HPDE6-E6E7 (cell line): Measurements from ENCODE around the gene PRICKLE2.

Source experiments
- DNase-seq: peaks from one replicate; pipeline ENCODE4 v3.0.0; 2011; ENCODE audit warnings: missing footprints; ENCODE audit errors: extremely low spot score

The PRICKLE2 gene

GRCh38 chr3:64221571-64222257 lies 3.6 kb downstream of the PRICKLE2 start:
- DNase-seq = no peak

DNA sequence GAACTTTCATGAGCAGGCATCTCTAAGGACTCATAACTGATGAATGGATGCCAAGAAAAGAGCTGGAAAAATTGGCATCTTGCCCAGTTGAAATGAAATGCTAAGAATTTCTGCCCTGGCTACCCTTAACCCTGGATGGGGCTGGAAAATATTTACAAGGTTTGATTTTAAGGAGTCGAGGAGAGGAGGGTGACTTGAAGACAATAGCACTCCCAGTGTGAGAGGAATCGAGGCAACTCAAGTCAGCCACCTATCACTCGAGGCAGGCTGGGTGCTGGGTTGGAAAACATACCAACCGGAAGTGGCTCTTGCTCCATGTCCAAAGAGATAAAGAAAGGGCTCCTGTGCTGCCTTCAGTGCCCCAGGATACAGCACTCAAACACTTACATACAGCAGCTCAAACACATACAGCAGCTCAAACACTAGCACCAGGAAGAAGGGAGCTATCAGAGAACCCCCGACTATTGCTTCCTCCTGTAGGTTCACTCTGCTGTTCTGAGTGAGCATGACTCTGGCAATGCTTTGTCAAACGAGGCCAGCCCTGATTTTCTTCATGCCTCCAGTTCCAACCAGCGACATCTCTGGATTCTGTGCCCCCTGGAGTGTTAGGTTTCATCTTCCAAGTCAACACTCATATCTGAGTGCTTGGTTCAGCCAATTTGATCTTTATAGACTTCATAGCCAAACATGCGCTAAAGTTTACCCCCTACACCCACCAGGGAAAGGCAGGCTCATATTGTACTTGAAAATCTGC lies 4.9 kb downstream of the PRICKLE2 start:
- no peak for DNase-seq

GRCh38 chr3:64218746-64219145 lies 6.5 kb downstream of the PRICKLE2 start:
- no peak for DNase-seq

- no peak for DNase-seq
Observed at GRCh38 chr3:64218329-64218728, 6.9 kb downstream of the PRICKLE2 start.

DNA sequence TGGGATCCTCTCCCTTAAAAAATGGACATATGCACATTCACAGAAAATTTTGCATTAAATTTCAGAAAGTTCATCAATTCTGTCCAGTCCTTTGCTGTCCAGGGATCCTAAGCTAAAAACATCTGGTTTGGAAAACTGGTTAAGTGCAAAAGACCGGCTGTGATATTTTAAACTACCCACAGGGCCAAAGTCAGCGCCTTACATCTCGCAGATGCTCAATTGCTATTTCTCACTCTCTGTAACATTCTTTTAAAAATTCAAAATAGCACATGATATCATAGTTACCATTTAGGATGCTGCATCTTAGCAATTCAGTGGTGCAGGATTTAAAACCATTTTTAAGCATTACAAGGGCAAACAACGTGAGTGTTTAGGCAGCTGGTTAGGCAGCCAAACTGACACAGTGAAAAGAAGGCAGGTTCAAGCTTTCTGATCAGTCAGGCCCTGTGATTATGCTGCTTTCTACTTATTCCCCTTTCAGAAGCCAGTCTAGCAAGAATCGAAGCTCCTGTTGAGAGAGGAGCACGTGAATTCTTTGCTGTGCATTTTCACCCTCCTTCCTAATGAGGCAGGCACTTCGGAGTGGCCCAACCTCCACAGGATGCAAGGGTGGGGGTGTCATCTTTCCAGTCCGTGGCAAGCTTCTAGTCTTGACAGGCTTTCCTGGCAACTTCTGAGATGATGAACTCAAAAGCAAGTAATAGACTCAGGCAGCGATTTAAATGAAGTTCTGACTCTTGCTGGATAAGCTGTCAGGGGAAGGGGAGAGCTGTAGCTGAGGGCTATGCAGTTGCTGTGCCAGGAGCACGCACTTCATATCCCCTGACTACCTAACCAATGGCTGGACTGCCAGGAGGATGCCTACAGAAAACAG lies 8.8 kb downstream of the PRICKLE2 start:
- peak; percentile 21 for DNase-seq

- no peak for DNase-seq
Observed at GRCh38 chr3:64215559-64215958, 9.7 kb downstream of the PRICKLE2 start.

- no peak for DNase-seq
Observed at GRCh38 chr3:64215103-64215502, 10.2 kb downstream of the PRICKLE2 start.

GRCh38 chr3:64214381-64215018 lies 10.8 kb downstream of the PRICKLE2 start:
- no peak for DNase-seq

- no peak for DNase-seq
Observed at GRCh38 chr3:64213962-64214379, 11.3 kb downstream of the PRICKLE2 start.

- no peak for DNase-seq
Observed at GRCh38 chr3:64213224-64213878, 11.9 kb downstream of the PRICKLE2 start.

- DNase-seq = no peak
Observed at GRCh38 chr3:64209866-64210621, 15.2 kb downstream of the PRICKLE2 start.

- no peak for DNase-seq
Observed at GRCh38 chr3:64207289-64208080, 17.8 kb downstream of the PRICKLE2 start.

DNA sequence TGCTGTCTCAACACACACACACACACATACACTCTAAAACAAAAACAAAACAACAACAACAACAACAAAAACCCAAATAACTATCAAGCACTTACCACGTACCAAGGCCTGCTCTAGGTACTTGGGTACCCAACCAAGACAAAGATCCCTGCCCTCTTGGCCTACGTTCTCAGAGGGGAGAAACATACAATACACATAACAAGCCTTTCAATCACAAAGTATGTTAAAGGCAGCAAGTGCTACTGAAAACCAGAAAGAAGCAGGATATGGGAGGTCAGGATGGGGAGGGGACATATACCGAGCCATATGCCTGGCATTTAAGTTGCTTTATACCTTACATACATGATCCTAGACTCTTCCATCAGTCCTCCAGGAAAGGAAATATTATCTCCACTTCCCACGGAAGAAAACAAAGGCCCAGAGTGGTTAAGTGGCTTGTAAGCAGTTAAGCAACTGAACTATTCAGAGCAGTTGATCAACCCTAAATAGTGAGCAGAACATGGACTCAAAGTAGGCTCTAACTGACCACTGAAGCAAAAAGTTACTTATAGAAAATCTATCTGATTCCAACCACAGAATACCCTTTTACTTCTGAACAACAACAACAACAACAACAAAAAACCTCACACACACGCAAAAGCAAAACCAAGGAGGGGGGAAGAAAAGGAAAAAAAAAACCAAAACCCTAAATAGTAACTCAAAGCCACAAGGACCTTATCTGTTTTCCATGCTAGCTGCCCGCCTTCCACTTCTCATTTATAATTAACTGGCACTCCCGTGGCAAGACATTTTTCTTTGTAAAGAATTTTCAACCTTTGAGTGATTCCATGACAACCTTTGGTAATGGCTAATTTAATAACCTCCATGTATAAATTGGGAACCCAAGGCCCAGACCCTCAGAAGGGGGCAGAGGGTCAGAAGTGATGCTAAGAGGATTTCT lies 21.0 kb downstream of the PRICKLE2 start:
- DNase-seq = no peak

DNA sequence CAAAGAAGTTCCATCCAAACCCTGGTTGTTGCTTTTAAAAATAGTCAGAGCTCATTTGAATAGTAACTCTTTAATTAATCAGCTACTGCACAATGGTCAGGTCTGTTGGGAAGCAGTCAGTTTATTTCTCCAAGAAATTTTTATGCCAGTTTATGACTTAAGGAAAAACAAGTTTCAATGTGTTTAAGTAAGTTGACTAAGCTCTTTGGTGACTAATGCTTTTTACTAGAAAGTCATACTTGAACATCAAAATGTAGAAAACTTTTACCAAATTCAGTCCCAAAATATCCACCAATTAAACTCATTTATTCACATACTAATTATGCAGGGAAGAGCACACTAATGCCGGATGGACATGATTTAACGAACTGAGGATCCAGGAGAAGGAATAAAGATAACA lies 22.1 kb downstream of the PRICKLE2 start:
- no peak for DNase-seq

DNA sequence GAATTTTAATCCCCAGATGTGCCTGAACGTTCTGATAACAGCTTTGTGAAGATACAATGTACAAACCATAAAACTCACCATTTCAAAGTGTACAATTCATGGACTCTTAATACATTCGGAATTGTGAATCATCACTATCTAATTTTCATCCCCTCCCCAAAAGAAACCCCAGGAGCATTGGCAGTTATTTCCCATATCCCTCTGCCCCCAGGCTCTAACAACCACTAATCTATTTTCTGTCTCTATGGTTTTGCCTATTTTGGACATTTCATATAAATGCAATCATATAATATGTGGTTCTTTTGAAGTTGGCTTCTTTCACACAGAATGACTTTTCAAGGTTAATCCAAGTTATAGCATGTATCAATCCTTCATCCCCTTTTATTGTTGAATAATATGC lies 25.3 kb downstream of the PRICKLE2 start:
- DNase-seq = no peak

- DNase-seq = no peak
Observed at GRCh38 chr3:64196236-64196929, 28.9 kb downstream of the PRICKLE2 start.

- DNase-seq = no peak
Observed at GRCh38 chr3:64195789-64196188, 29.5 kb downstream of the PRICKLE2 start.

GRCh38 chr3:64191822-64192221 lies 33.4 kb downstream of the PRICKLE2 start:
- DNase-seq = no peak
